HG03575 (cell line): Measurements from ENCODE around the gene WDR33.
"Not testable (repeated sequence)": the region's sequence is repeated elsewhere in the genome, so short reads cannot be mapped to it uniquely, and the experiment has no call there.

ENCODE experiments used
- ATAC-seq: cut with Tn5 transposase; IDR thresholded peaks from one replicate; pipeline ENCODE4 v1.9.1; 2021; ENCODE audit not compliant: unreplicated experiment, insufficient number of reproducible peaks, low FRiP score; ENCODE audit errors: extremely low read depth

The WDR33 gene

DNA sequence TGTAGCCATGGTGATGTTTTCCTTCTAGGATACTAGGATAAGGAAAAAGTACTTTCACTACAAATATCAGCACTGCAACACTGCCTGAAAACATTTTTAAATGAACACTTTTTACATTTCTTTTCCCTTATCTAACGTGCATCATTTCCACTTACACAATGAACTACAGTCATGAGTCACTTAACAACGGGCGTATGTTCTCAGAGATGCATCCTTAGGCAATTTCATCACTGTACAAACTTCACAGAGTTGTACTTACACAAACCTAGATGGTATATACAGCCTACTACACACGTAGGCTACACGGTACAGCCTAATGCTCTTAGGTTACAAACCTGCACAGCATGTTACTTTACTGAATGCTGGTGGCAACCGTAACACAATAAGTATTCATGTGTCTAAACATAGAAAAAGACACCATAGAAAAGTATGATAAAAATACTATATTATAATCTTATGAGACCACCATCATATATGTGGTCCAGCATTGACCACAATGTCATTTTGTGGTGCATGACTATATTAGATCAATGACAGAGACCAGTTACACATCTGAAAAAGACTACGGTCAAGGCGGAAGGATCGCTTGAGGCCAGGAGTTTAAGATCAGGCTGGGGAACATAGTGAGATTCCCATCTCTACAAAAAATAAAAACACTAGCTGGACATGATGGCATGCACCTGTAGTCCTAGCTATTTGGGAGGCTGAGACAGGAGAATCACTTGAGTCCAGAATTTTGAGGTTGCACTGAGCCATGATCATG is 39.8 kb downstream of the WDR33 start:
- no peak for ATAC-seq

GRCh38 chr2:127770534-127770933 is 40.4 kb downstream of the WDR33 start:
- ATAC-seq, result not testable (repeated sequence)

DNA sequence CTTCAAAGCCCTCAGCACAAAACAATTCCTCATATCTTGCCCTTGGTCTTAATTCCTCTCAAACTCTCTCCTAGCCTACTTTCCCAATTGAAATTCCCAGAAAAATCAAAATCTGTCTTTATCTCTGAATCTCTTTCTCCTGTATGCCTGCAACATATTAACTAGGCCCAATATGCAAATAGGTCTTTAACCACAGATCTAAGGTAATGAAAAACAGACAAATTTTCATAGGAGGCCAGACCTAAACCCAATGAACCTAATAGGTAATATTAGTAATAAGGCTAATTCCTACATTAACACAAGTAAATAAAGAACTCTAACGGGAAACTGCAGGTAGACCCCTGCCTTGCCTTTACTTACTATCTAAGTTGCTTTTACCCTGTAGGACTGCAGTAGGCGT is 41.4 kb downstream of the WDR33 start:
- no peak for ATAC-seq

GRCh38 chr2:127768775-127769479 is 42.0 kb downstream of the WDR33 start:
- no peak for ATAC-seq

- no peak for ATAC-seq
Observed at GRCh38 chr2:127763776-127764175, 47.2 kb downstream of the WDR33 start.

GRCh38 chr2:127762846-127763245 is 48.1 kb downstream of the WDR33 start:
- no peak for ATAC-seq

- no peak for ATAC-seq
Observed at GRCh38 chr2:127762441-127762840, 48.5 kb downstream of the WDR33 start.

DNA sequence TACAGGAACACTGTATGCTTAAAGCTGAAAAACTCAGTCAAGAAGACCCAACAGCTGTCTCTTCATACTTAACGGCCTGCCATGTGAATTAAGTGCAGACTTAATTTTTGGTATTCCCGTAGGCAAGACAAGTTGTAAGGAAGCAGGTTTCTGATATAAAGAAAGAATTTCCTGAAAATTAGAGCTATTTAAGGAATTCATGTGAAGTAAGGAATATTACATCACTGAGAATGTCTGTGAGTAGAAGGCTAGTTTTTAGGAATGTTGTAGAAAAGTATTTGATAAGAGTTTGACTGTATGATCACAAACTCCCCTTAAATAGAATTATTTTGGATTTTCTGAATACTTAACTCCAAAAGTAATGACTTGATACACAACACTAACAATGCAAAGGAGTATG is 51.0 kb downstream of the WDR33 start:
- no peak for ATAC-seq

DNA sequence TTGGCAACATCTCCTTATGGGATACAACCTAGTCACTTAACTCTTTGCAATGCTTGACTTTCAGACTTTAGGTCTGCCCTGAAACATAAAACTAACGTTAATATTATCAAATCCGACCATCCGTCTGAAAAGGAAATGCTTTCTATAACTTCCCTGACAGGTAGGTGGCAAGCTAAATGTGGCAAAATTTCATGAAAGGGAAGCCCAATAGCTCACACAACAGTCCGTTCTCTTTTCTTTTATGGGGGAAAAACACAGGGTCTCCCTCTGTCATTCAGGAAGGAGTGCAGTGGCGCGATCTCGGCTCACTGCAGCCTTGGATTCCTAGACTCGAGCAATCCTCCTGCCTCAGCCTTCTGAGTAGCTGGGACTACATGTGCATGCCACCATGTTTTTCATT is 56.8 kb downstream of the WDR33 start:
- ATAC-seq, result no peak

DNA sequence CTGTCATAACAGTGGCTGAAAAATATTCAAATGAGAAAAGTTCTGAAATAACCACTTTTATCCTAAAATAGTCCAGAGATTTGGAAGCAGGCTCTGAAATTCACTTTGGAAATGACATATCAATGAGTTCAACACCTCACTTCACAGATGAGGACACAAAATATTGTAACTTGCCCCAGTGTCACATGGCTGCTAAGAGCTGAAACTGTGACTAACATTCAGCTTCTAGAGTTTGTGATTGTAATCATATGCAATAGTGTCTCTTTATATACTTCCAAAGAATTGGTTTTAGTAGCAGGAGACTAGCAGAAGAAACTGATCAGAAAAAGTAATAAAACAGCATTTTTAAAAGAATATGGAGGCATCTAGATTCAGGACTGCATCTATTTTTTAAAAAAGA is 57.6 kb downstream of the WDR33 start:
- ATAC-seq, result no peak

- peak; percentile 94 for ATAC-seq
Observed at GRCh38 chr2:127749537-127749936, 61.4 kb downstream of the WDR33 start.

GRCh38 chr2:127747621-127748020 is 63.4 kb downstream of the WDR33 start:
- ATAC-seq, result no peak

DNA sequence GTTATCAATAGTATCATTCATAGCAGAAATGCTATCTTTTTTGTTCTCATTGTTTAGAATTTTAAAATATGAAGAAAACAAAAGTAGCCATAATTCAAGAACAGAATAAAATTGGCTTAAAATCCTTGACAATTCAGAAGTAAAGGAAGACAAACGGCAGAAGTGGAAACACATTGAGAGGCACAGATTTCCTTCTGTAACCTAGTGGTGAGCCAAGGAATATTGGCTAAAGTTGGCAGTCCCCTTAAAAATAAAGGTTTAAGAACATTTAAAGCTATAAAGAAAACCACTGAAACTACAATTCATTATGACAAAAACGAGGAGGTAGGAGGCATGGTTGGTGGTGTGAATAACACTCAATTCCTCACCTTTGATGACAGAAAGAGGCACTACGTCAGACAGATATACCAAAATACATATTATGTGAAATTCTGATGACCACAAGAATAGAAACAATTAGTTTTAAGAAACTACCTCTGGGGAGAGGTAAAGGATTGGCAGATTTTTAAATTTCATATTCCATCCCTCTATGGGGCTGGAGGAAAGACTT is 67.4 kb downstream of the WDR33 start:
- no peak for ATAC-seq

DNA sequence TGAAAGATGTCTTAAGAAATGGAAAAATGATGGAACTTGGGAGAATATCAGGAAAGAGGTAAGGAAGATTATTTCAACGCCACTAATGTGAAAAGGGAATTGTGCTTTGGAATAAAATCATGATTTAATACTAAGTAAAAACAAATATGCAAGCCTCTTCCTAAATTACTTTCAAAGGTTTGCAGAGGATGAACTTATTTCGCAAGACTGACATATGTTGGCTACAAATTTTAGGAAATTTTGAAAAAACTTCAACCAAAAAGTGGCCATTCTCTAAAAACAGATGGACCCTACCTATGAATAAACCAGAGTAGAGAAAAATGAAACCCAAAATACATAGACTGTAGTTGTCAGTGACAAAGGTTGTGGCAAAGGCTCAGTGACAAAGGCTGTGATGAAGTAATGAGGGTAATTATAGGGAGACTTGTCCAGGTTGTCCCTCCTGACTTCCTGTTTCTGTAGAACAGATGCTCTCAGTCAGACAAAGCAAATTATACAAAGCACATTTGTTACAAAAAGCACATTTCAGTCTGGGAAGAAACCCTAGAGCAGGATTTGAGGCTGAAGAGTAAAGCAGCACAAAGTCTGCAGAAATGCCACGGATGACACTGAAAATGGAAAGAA is 70.2 kb downstream of the WDR33 start:
- ATAC-seq, result no peak

- no peak for ATAC-seq
Observed at GRCh38 chr2:127739800-127740199, 71.2 kb downstream of the WDR33 start.

- no peak for ATAC-seq
Observed at GRCh38 chr2:127737892-127738291, 73.1 kb downstream of the WDR33 start.

DNA sequence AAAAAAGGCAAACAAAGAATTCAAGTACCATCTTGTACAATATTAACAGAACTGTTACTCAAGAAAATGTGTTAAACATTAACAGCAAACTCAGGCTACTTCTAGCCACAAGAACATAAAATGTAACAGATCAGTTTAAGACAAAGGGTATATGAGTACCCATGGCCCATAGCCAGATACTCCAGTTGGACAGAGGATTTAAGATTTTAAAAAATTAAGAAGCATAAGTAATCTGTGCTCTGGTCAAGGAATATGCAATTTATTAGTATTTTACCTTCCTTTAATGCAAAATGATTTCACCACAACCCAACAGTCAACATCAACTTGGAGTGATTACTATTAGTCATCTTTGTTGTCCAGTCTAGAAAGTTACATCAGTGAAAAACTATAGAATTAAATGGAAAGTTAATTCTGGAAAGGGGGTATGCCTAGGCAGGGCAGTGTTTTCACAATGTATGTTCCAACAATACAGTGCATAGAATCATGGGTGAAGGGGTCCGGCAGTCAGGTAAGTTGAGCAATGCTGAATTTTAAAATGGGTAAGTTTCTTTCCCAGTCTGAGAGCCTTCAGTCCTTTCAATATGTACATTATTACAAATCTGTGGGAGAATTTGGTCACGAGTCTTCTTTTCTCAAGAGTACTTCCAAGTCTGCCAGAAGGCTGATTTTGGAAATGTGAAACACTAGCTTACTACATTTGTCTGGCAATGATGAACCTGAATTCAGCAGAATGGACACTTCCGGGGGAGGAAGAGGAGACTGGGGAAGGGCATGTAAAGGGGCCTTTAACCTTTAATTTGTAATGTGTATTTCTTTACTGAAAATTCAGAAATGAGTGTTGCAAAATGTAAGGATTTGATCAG is 75.2 kb downstream of the WDR33 start:
- ATAC-seq, result no peak

DNA sequence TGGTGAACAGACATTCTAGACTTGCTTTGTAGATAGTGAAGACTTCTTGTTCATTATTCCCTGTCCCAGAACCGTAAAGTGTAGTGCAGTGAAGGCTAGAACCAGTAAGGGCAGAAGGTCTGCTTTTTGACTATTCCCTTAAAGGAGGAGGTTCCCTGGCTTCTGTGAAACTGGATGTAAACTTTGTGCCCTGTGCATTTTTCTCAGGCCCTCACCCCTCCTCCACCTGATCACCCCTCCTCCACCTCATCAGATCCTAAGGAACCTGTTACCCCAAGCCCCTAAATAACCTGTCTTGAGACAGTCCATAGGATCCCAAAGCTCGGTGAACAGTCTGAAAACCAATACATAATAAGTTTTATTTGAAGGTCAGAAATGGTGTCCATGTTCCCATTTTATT is 75.9 kb downstream of the WDR33 start:
- no peak for ATAC-seq
